ENCODE data around the gene CAMK1D. TPM values are rescaled to one million over a fixed set of nuclear protein-coding genes. Genes with fewer than 3 reads are reported as not detected.

The CAMK1D gene
- total and polyA plus RNA-seq, 11 donors: 1.4 to 16.0 (median 2.5) TPM

GRCh38 chr10:12650538-12651298, 301.4 kb downstream of the CAMK1D start:
- Histone ChIP-seq H3K27ac (no peak overlapping the region), H3K4me1 (no peaks in the 10 kb centered on the region), H3K4me3 (no peak overlapping the region), H3K9me3 (peaks cover 0 to 15% (median 4%) of the 10 kb centered on the region in 12 donors), H3K36me3 (peaks cover 0 to 5% (median 0%) of the 10 kb centered on the region in 9 donors), H3K27me3 (no peaks in the 10 kb centered on the region)
- TF ChIP-seq POLR2A (IDR thresholded peaks at IDR 0.05): no peak
- ATAC-seq: no peak
- WGBS, 4 donors: 71 to 85% (median 78%) methylated on average over 19 to 20 of the region's 20 CpGs
- intact Hi-C loops (cut with DNase I): loop anchor here in 2 of 10 donors (10.0 kb wide), 2 partner anchors 386 to 436 kb away; no protein-coding TSS in a partner anchor
- no peak for DNase-seq

- Histone ChIP-seq H3K27me3 (no peaks in the 10 kb centered on the region), H3K4me3 (no peak overlapping the region), H3K36me3 (no peaks in the 10 kb centered on the region), H3K4me1 (no peaks in the 10 kb centered on the region), H3K27ac (no peak overlapping the region), H3K9me3 (peaks cover 0 to 15% (median 4%) of the 10 kb centered on the region in 12 donors)
- TF ChIP-seq CTCF (IDR thresholded peaks at IDR 0.05) (no peak), POLR2A (IDR thresholded peaks at IDR 0.05) (no peak)
- DNase-seq: no peak
- intact Hi-C loops (cut with DNase I): loop anchor here in 9 of 10 donors (1.0 to 10.0 kb wide), 5 partner anchors 391 to 441 kb away; no protein-coding TSS in a partner anchor
- no peak for ATAC-seq
- WGBS, 4 donors: 87 to 94% (median 90%) methylated on average over 2 of the region's 2 CpGs
Measured at GRCh38 chr10:12655940-12656339, 306.6 kb downstream of the CAMK1D start.

GRCh38 chr10:12656518-12657142, 307.3 kb downstream of the CAMK1D start:
- Histone ChIP-seq H3K4me3 (no peak overlapping the region), H3K27me3 (no peaks in the 10 kb centered on the region), H3K9me3 (peaks cover 0 to 15% (median 4%) of the 10 kb centered on the region in 12 donors), H3K4me1 (no peaks in the 10 kb centered on the region), H3K36me3 (no peaks in the 10 kb centered on the region), H3K27ac (no peak overlapping the region)
- intact Hi-C loops (cut with DNase I): loop anchor here in 8 of 10 donors (1.0 to 10.0 kb wide), 5 partner anchors 392 to 442 kb away; no protein-coding TSS in a partner anchor
- 79 to 80% (median 79%) methylated on average over 4 of the region's 4 CpGs for WGBS, 4 donors
- no peak for TF ChIP-seq POLR2A (IDR thresholded peaks at IDR 0.05)
- peak; percentile 55 to 70 (median 63) for TF ChIP-seq CTCF (IDR thresholded peaks at IDR 0.05)
- no peak for DNase-seq
- ATAC-seq: peak in 1 of 4 donors; percentile 45

GRCh38 chr10:12657489-12657888, 308.1 kb downstream of the CAMK1D start:
- intact Hi-C loops (cut with DNase I): loop anchor here in 6 of 10 donors (2.0 to 10.0 kb wide), 4 partner anchors 393 to 443 kb away; no protein-coding TSS in a partner anchor
- no peaks in the 10 kb centered on the region for H3K4me1 ChIP-seq
- ATAC-seq (no peak), DNase-seq (no peak)
- WGBS, 4 donors: 51 to 99% (median 81%) methylated on average over 2 of the region's 2 CpGs
- H3K27me3 ChIP-seq: no peaks in the 10 kb centered on the region
- no peaks in the 10 kb centered on the region for H3K36me3 ChIP-seq
- H3K27ac ChIP-seq: no peak overlapping the region
- TF ChIP-seq CTCF (IDR thresholded peaks at IDR 0.05) (no peak), POLR2A (IDR thresholded peaks at IDR 0.05) (no peak)
- peaks cover 0 to 15% (median 4%) of the 10 kb centered on the region in 12 donors for H3K9me3 ChIP-seq
- H3K4me3 ChIP-seq: no peak overlapping the region

All from heart left ventricle (tissue), 16 donors.